GM18519 (cell line): ENCODE measurements around the gene OR4D2.
"Not testable (repeated sequence)": the region's sequence is repeated elsewhere in the genome, so short reads cannot be mapped to it uniquely, and the experiment has no call there.

Experiments used
- ATAC-seq: cut with Tn5 transposase; IDR thresholded peaks from one replicate; pipeline ENCODE4 v1.9.1; 2021; ENCODE audit warnings: mild to moderate bottlenecking, moderate library complexity; ENCODE audit not compliant: unreplicated experiment, low FRiP score

OR4D2 gene

GRCh38 chr17:58166682-58167081 is at the start of gene OR4D2:
OR4D2 (plus strand) TSS chr17:58166982; CDS start chr17:58169656, 2,674 bp downstream.
- ATAC-seq = no peak

GRCh38 chr17:58117382-58117781 is 49.4 kb upstream of the OR4D2 start:
- no peak for ATAC-seq

- no peak for ATAC-seq
These were observed 47.3 kb upstream of the OR4D2 start for GRCh38 chr17:58119491-58119890.

GRCh38 chr17:58120195-58120822 is 46.5 kb upstream of the OR4D2 start:
- no peak for ATAC-seq

- ATAC-seq = no peak
These were observed 44.9 kb upstream of the OR4D2 start for GRCh38 chr17:58121925-58122324.

GRCh38 chr17:58127846-58128245 is 38.9 kb upstream of the OR4D2 start:
- ATAC-seq = no peak

GRCh38 chr17:58132697-58133096 is 34.1 kb upstream of the OR4D2 start:
- not testable (repeated sequence) for ATAC-seq

GRCh38 chr17:58136669-58137279 is 30.0 kb upstream of the OR4D2 start:
- no peak for ATAC-seq

GRCh38 chr17:58141505-58141904 is 25.3 kb upstream of the OR4D2 start:
- no peak for ATAC-seq

GRCh38 chr17:58143335-58143734 is 23.4 kb upstream of the OR4D2 start:
- ATAC-seq = not testable (repeated sequence)

GRCh38 chr17:58144801-58145200 is 22.0 kb upstream of the OR4D2 start:
- no peak for ATAC-seq

GRCh38 chr17:58147930-58148434 is 18.8 kb upstream of the OR4D2 start, which contains the start of gene OR4D1:
OR4D1 (plus strand) TSS chr17:58148384; CDS start chr17:58155154, 6,770 bp downstream.
- ATAC-seq = no peak

- no peak for ATAC-seq
These were observed 18.2 kb upstream of the OR4D2 start for GRCh38 chr17:58148609-58149008.

- no peak for ATAC-seq
These were observed 16.4 kb upstream of the OR4D2 start for GRCh38 chr17:58150394-58150793.

- no peak for ATAC-seq
These were observed 13.7 kb upstream of the OR4D2 start for GRCh38 chr17:58153046-58153445.

- no peak for ATAC-seq
These were observed 13.1 kb upstream of the OR4D2 start for GRCh38 chr17:58153671-58154070.

- ATAC-seq = no peak
These were observed 9.7 kb upstream of the OR4D2 start for GRCh38 chr17:58156839-58157803.

- no peak for ATAC-seq
These were observed 8.6 kb upstream of the OR4D2 start for GRCh38 chr17:58158181-58158580.

GRCh38 chr17:58161566-58161965 is 5.2 kb upstream of the OR4D2 start:
- ATAC-seq = no peak

GRCh38 chr17:58165981-58166380 is 801 bp upstream of the OR4D2 start:
- no peak for ATAC-seq

- no peak for ATAC-seq
These were observed 3.8 kb downstream of the OR4D2 start for GRCh38 chr17:58170622-58171021.
